Peyer's patch (tissue), 4 donors: ENCODE measurements around the gene LCE3E.

Experiments used
- CTCF ChIP-seq, 6 experiments: fragments of 450-650 bp in 4 of 6; fragments of 200-600 bp in 2 of 6; sonication (generic) in 1 of 6; IDR thresholded peaks; one replicate each; pipeline ENCODE4 v1.5.1; 2017 to 2019; ENCODE audit warnings: antibody characterized with exemption in 6 of 6, mild to moderate bottlenecking in 3 of 6, moderate library complexity in 1 of 6
- POLR2A ChIP-seq, 2 donors: fragments of 450-650 bp; IDR thresholded peaks; one replicate each; pipeline ENCODE4 v1.5.1; 2017; ENCODE audit warnings: antibody characterized with exemption in 2 of 2, mild to moderate bottlenecking in 2 of 2, moderate library complexity in 2 of 2

- no peak for TF ChIP-seq POLR2A (IDR thresholded peaks at IDR 0.05)
- TF ChIP-seq CTCF (IDR thresholded peaks at IDR 0.05): no peak
Measured at GRCh38 chr1:152582647-152583046, 16.1 kb upstream of the LCE3E start.
